LNCaP clone FGC (cell line): ENCODE results near the gene ARSD.
"Not testable (repeated sequence)": the region's sequence is repeated elsewhere in the genome, so short reads cannot be mapped to it uniquely, and the experiment has no call there.

ENCODE experiments used
- DNase-seq: peaks from one replicate; pipeline ENCODE4 v3.0.0-alpha.2; 2011; ENCODE audit warnings: low read depth
- H3K4me3 ChIP-seq: 2 replicates; pipeline ENCODE4 v1.5.1; 2011; ENCODE audit warnings: mild to moderate bottlenecking, low read depth, low read length, control low read depth
- TF ChIP-seq, protein P1 (sequence below): IDR thresholded peaks from 2 replicates; pipeline ENCODE4 v1.5.1; 2012; ENCODE audit warnings: mild to moderate bottlenecking; ENCODE audit not compliant: control insufficient read depth, insufficient read depth; ENCODE audit errors: extremely low read depth

Gene ARSD

GRCh38 chrX:2928191-2928582 is 952 bp downstream of the ARSD start:
- TF ChIP-seq, protein P1, sequence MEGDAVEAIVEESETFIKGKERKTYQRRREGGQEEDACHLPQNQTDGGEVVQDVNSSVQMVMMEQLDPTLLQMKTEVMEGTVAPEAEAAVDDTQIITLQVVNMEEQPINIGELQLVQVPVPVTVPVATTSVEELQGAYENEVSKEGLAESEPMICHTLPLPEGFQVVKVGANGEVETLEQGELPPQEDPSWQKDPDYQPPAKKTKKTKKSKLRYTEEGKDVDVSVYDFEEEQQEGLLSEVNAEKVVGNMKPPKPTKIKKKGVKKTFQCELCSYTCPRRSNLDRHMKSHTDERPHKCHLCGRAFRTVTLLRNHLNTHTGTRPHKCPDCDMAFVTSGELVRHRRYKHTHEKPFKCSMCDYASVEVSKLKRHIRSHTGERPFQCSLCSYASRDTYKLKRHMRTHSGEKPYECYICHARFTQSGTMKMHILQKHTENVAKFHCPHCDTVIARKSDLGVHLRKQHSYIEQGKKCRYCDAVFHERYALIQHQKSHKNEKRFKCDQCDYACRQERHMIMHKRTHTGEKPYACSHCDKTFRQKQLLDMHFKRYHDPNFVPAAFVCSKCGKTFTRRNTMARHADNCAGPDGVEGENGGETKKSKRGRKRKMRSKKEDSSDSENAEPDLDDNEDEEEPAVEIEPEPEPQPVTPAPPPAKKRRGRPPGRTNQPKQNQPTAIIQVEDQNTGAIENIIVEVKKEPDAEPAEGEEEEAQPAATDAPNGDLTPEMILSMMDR: no peak
- no peak overlapping the region; the same call in 1 of the 2 replicates for H3K4me3 ChIP-seq
- DNase-seq: no peak

DNA sequence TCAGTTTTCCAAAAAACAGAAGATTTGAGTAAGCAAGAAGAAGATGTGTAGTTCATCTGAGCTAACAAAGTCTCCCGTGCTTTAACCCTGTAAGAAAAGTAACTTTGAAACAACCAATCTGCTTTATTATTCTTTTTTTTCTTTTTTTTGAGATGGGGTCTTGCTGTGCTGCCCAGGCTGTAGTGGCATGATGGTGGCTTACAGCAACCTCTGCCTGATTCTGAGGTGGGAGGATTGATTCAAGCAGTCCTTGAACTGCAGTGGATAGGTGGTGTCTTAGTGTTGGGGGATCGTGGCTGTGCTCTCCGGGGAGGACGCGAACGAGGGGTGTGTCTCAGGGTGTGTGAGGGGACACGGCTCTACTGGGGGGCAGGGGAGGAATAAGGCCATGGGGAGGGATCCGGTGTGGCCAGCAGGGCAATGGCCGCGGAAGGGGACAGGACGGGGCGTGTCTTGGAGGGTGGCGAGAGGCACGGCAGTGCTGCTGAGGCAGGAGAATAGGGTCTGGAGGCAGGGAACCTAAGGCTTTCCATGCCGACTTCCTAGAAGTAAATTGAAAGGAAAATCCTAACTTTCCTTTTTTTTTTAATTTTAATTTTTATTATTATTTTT is 2.4 kb downstream of the ARSD start:
- no peak overlapping the region for H3K4me3 ChIP-seq
- TF ChIP-seq, protein P1: no peak
- no peak for DNase-seq

- not testable (repeated sequence) for DNase-seq, H3K4me3 ChIP-seq
These were observed 2.9 kb downstream of the ARSD start for GRCh38 chrX:2926255-2926654.

GRCh38 chrX:2924151-2924550 is 5.0 kb downstream of the ARSD start:
- H3K4me3 ChIP-seq: no peak overlapping the region
- TF ChIP-seq, protein P1: no peak
- DNase-seq: no peak

DNA sequence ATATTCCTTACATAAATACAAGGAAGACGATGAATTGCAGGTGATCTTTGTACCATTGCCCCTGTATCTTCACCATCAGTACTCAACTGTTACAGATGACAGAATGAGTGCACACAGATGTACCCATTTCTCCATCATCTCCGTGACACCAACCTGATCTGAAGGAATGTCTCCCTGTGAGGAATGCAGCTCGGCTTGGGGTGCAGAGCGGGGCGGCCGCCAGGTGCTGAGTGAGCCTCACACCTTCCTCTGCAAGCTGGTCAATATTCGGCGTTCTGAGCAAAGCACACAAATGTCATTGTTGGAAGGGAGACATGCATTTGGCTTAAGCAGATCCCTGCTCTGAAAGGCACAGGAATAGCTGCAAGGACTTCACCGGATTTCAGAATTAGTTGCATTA is 7.4 kb downstream of the ARSD start:
- TF ChIP-seq, protein P1: no peak
- DNase-seq: no peak

DNA sequence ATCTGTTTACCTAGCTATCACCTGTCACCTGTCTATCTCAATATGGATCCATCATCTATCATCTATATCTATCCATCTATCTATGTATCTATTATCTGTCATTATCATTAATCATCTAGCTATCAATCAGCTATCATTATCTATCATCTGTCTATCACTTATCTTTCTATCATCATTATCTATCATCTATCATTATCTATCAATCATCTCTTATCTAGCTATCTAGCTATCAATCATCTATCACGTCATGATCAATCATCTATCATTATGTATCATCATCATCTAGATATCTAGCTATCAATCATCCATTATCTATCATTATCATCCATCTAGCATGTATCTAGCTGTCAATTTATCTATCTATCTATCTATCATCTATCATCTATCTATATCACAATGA is 7.9 kb downstream of the ARSD start:
- TF ChIP-seq, protein P1: no peak
- DNase-seq: no peak
- no peak overlapping the region for H3K4me3 ChIP-seq

More for the DNA sequence above, 7.4 kb downstream of the ARSD start:
- no peak overlapping the region for H3K4me3 ChIP-seq

DNA sequence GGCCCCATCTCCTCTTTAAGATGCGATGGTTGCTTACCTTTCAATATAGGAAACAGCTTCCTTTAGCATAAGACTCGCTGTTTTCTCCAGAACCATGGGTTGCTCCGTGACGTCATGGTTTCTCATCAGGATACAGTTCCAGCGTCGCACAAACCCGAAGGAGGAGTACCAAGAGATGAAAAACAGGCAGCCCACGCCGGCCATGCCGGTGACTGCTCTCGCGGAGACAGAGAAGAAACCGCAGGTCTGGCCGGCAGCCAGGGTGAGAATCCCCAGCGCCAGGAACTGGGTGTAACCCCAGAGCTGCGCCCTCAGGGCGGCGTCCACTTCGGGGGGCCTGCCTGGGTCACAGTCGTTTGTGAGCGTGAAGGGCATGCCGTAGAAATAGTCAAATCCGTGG is 11.4 kb downstream of the ARSD start:
- DNase-seq: no peak
- TF ChIP-seq, protein P1: no peak
- H3K4me3 ChIP-seq: no peak overlapping the region
